SK-N-SH treated with all-trans-retinoic acid at 6 μM for 48 hours (cell line): ENCODE results near the gene C17orf58.
"Not testable (repeated sequence)": the region's sequence is repeated elsewhere in the genome, so short reads cannot be mapped to it uniquely, and the experiment has no call there.

Source experiments
- ATAC-seq: fragments of 200-7000 bp; cut with Tn5 transposase; 3 replicates; pipeline ENCODE4 v1.9.1; 2020; ENCODE audit warnings: mild to moderate bottlenecking, moderate library complexity
- ARNTL ChIP-seq: fragments of 450-650 bp; formaldehyde crosslinking; IDR thresholded peaks from 2 replicates; pipeline ENCODE4 v1.5.0; 2020; ENCODE audit warnings: low read depth, mild to moderate bottlenecking, moderate library complexity, borderline replicate concordance
- BACH2 ChIP-seq: fragments of 250-450 bp; sonication (Bioruptor Pico); IDR thresholded peaks from 2 replicates; pipeline ENCODE4 v1.9.0; 2021; ENCODE audit warnings: mild to moderate bottlenecking, borderline replicate concordance
- CSDC2 ChIP-seq: fragments of 250-450 bp; sonication (Bioruptor Pico); IDR thresholded peaks from 2 replicates; pipeline ENCODE4 v1.5.0; 2020; ENCODE audit warnings: mild to moderate bottlenecking, moderate library complexity
- ESRRG ChIP-seq: fragments of 250-450 bp; sonication (Bioruptor Pico); IDR thresholded peaks from 2 replicates; pipeline ENCODE4 v1.6.1; 2021; ENCODE audit warnings: mild to moderate bottlenecking
- GLIS3 ChIP-seq: fragments of 250-450 bp; sonication (Bioruptor Pico); IDR thresholded peaks from 2 replicates; pipeline ENCODE4 v1.5.0; 2020; ENCODE audit warnings: mild to moderate bottlenecking, moderate library complexity
- ISL1 ChIP-seq: fragments of 250-450 bp; sonication (Bioruptor Pico); IDR thresholded peaks from 2 replicates; pipeline ENCODE4 v2.1.2; 2022; ENCODE audit warnings: mild to moderate bottlenecking, moderate library complexity
- OSR1 ChIP-seq: fragments of 250-450 bp; sonication (Bioruptor Pico); IDR thresholded peaks from 2 replicates; pipeline ENCODE4 v1.8.0; 2022; ENCODE audit warnings: moderate library complexity, mild to moderate bottlenecking, inconsistent platforms
- PPARA ChIP-seq: fragments of 250-450 bp; sonication (Bioruptor Pico); IDR thresholded peaks from 2 replicates; pipeline ENCODE4 v1.5.0; 2020; ENCODE audit warnings: mild to moderate bottlenecking, borderline replicate concordance
- SNAI2 ChIP-seq: fragments of 250-450 bp; sonication (Bioruptor Pico); IDR thresholded peaks from 2 replicates; pipeline ENCODE4 v1.5.0; 2020; ENCODE audit warnings: mild to moderate bottlenecking, moderate library complexity
- TCF4 ChIP-seq: fragments of 250-450 bp; sonication (Bioruptor Pico); IDR thresholded peaks from 2 replicates; pipeline ENCODE4 v1.8.0; 2021; ENCODE audit warnings: mild to moderate bottlenecking, moderate library complexity, borderline replicate concordance
- TOX ChIP-seq: fragments of 250-450 bp; sonication (Bioruptor Pico); IDR thresholded peaks from 2 replicates; pipeline ENCODE4 v1.8.0; 2021; ENCODE audit warnings: mild to moderate bottlenecking, moderate library complexity, borderline replicate concordance
- ZC3H10 ChIP-seq: fragments of 250-450 bp; sonication (Bioruptor Pico); IDR thresholded peaks from 2 replicates; pipeline ENCODE4 v1.5.1; 2021; ENCODE audit warnings: mild to moderate bottlenecking, moderate library complexity
- ZFP3 ChIP-seq: fragments of 250-450 bp; sonication (Bioruptor Pico); IDR thresholded peaks from 2 replicates; pipeline ENCODE4 v1.5.0; 2020; ENCODE audit warnings: mild to moderate bottlenecking, moderate library complexity
- ZFP30 ChIP-seq: fragments of 450-650 bp; formaldehyde crosslinking; IDR thresholded peaks from 2 replicates; pipeline ENCODE4 v1.5.0; 2022; ENCODE audit warnings: mild to moderate bottlenecking, moderate library complexity
- ZNF565 ChIP-seq: fragments of 450-650 bp; formaldehyde crosslinking; conservative IDR thresholded peaks from 2 replicates; pipeline ENCODE4 v1.5.0; 2020; ENCODE audit warnings: low read depth, mild to moderate bottlenecking, moderate library complexity
- ZNF70 ChIP-seq: fragments of 450-650 bp; formaldehyde crosslinking; IDR thresholded peaks from 2 replicates; pipeline ENCODE4 v1.5.0; 2020; ENCODE audit warnings: mild to moderate bottlenecking, moderate library complexity
- ZNF8 ChIP-seq: fragments of 450-650 bp; formaldehyde crosslinking; IDR thresholded peaks from 2 replicates; pipeline ENCODE4 v1.5.0; 2020; ENCODE audit warnings: mild to moderate bottlenecking, moderate library complexity
- TF ChIP-seq, protein P1 (sequence below): fragments of 250-450 bp; sonication (Bioruptor Pico); IDR thresholded peaks from 2 replicates; pipeline ENCODE4 v1.8.0; 2021; ENCODE audit warnings: low read depth, mild to moderate bottlenecking, moderate library complexity, borderline replicate concordance
- TF ChIP-seq, protein P2 (sequence below): fragments of 250-450 bp; sonication (Bioruptor Pico); IDR thresholded peaks from 2 replicates; pipeline ENCODE4 v1.5.1; 2020; ENCODE audit warnings: low read depth, mild to moderate bottlenecking, moderate library complexity
- TF ChIP-seq, protein P3 (sequence below): fragments of 250-450 bp; sonication (Bioruptor Pico); IDR thresholded peaks from 2 replicates; pipeline ENCODE4 v1.5.0; 2020; ENCODE audit warnings: mild to moderate bottlenecking, moderate library complexity
- TF ChIP-seq, protein P4 (sequence below): fragments of 250-450 bp; sonication (Bioruptor Pico); IDR thresholded peaks from 2 replicates; pipeline ENCODE4 v1.8.0; 2020; ENCODE audit warnings: mild to moderate bottlenecking, moderate library complexity, borderline replicate concordance

The C17orf58 gene

DNA sequence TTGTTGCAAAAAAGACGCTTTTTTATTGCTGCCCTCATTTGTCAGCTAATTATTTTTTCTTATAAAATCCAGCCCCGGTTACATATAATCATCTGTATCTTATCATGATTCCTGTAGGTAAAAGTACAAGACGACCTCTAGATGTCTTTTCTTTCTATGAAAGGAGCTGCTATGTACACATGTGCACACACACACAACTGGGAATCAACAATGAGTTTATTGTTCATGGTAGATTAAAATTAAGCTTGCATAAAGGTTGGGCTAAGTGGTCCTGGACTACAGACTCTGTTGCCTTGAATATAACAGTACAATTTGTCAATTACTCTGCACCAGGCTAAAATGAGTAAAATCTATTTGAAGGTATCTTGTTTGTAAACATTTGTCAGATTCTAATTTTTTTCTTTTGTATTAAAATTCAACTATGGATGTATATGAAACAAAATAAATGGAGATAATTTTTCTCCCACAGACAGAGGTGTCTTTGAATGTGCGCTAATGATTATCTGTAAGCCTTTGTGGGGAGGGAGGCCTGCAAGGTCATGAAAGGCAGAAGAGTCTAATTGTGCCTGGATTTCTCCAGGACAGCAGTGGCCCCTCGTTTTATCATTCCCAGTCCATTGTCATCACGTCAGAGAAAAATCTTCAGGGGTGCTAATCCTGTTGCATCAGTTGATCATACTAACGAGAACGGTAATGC lies 13.4 kb downstream of the C17orf58 start (continued):
- TF ChIP-seq, protein P1, sequence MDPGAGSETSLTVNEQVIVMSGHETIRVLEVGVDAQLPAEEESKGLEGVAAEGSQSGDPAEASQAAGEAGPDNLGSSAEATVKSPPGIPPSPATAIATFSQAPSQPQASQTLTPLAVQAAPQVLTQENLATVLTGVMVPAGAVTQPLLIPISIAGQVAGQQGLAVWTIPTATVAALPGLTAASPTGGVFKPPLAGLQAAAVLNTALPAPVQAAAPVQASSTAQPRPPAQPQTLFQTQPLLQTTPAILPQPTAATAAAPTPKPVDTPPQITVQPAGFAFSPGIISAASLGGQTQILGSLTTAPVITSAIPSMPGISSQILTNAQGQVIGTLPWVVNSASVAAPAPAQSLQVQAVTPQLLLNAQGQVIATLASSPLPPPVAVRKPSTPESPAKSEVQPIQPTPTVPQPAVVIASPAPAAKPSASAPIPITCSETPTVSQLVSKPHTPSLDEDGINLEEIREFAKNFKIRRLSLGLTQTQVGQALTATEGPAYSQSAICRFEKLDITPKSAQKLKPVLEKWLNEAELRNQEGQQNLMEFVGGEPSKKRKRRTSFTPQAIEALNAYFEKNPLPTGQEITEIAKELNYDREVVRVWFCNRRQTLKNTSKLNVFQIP (CRISPR knock-in tag) = no peak
- no peak for TF ChIP-seq OSR1 (CRISPR knock-in tag)

DNA sequence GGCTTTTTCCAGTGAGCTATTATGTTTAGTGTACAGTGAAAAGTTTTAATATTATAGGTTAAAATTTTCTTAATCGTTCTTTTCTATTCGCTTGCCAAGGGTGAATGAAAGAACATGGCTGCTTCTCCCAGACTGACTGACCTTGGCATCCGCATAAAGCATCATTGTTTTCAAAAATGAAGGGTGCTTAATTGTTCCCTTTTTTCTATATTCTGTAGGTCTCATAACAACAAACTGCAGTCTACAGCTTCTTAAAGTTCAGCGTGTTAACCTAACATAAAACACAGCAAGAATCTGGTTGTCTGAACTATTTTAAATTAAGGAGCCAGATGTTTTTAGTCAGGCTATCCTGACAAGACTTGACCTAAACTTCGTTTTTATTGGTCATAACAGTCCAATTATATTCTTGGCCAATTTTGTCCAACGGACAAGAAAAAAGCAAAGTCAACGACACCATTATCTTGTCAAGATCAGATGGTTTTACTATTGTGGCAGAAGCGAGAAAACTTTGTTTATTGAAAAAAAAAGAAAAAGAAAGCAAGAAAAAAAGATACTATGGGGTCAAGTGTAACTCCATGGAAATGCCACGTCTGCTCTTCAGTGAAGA lies 14.1 kb downstream of the C17orf58 start:
- ATAC-seq = no peak
- TF ChIP-seq ESRRG (CRISPR knock-in tag) (no peak), SNAI2 (CRISPR knock-in tag) (no peak), BACH2 (no peak), CSDC2 (CRISPR knock-in tag) (no peak), ISL1 (CRISPR knock-in tag) (no peak), ZNF8 (CRISPR knock-in tag) (no peak)
- TF ChIP-seq, protein P2, sequence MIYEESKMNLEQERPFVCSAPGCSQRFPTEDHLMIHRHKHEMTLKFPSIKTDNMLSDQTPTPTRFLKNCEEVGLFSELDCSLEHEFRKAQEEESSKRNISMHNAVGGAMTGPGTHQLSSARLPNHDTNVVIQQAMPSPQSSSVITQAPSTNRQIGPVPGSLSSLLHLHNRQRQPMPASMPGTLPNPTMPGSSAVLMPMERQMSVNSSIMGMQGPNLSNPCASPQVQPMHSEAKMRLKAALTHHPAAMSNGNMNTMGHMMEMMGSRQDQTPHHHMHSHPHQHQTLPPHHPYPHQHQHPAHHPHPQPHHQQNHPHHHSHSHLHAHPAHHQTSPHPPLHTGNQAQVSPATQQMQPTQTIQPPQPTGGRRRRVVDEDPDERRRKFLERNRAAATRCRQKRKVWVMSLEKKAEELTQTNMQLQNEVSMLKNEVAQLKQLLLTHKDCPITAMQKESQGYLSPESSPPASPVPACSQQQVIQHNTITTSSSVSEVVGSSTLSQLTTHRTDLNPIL = no peak

DNA sequence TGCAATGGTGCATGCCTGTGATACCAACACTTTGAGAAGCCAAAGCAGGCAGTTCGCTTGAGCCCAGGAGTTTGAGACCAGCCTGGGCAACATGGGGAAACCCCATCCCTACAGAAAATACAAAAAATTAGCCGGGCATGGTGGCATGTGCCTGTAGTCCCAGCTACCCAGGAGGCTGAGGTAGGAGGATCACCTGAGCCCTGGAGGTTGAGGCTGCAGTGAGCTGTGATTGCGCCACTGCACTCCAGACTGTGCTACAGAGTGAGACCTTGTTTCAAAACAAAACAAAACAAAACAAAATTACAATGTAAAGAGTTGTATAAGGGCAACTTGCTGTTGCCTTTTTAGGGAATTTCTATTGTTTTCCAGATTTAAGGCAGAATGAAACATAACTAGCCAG lies 15.4 kb downstream of the C17orf58 start:
- ATAC-seq = not testable (repeated sequence)

DNA sequence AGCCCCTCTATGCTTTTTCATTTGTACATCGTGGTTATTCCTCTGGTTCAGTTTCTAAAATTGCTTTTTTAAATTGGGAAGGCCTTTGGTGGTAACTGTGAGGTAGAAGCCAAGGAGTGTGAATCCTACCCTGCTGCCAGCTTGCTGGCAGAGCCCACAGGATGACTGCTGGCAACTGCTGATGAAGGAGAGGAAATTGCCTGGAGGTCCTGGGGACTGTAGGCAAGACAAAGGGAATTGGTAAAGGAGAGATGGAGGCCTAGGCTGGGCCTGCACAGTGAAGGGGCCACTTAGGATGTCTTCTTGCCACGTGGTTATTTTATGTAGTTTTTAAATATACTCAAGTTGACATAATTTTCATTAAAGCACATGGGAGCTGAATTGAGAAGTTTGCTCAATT lies 15.8 kb downstream of the C17orf58 start:
- TF ChIP-seq ZFP30 (CRISPR knock-in tag) (no peak), ESRRG (CRISPR knock-in tag) (no peak), ZNF565 (CRISPR knock-in tag) (no peak), TCF4 (CRISPR knock-in tag) (no peak), BACH2 (no peak), PPARA (no peak), ZNF70 (no peak), SNAI2 (CRISPR knock-in tag) (no peak), ZNF8 (CRISPR knock-in tag) (no peak), CSDC2 (CRISPR knock-in tag) (no peak), ZFP3 (CRISPR knock-in tag) (no peak), TOX (CRISPR knock-in tag) (no peak), ZC3H10 (no peak), ISL1 (CRISPR knock-in tag) (no peak), GLIS3 (CRISPR knock-in tag) (no peak), ARNTL (CRISPR knock-in tag) (no peak)
- TF ChIP-seq, protein P3, sequence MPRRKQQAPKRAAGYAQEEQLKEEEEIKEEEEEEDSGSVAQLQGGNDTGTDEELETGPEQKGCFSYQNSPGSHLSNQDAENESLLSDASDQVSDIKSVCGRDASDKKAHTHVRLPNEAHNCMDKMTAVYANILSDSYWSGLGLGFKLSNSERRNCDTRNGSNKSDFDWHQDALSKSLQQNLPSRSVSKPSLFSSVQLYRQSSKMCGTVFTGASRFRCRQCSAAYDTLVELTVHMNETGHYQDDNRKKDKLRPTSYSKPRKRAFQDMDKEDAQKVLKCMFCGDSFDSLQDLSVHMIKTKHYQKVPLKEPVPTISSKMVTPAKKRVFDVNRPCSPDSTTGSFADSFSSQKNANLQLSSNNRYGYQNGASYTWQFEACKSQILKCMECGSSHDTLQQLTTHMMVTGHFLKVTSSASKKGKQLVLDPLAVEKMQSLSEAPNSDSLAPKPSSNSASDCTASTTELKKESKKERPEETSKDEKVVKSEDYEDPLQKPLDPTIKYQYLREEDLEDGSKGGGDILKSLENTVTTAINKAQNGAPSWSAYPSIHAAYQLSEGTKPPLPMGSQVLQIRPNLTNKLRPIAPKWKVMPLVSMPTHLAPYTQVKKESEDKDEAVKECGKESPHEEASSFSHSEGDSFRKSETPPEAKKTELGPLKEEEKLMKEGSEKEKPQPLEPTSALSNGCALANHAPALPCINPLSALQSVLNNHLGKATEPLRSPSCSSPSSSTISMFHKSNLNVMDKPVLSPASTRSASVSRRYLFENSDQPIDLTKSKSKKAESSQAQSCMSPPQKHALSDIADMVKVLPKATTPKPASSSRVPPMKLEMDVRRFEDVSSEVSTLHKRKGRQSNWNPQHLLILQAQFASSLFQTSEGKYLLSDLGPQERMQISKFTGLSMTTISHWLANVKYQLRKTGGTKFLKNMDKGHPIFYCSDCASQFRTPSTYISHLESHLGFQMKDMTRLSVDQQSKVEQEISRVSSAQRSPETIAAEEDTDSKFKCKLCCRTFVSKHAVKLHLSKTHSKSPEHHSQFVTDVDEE (CRISPR knock-in tag) = no peak
- TF ChIP-seq, protein P1 (CRISPR knock-in tag) = no peak
- TF ChIP-seq, protein P4, sequence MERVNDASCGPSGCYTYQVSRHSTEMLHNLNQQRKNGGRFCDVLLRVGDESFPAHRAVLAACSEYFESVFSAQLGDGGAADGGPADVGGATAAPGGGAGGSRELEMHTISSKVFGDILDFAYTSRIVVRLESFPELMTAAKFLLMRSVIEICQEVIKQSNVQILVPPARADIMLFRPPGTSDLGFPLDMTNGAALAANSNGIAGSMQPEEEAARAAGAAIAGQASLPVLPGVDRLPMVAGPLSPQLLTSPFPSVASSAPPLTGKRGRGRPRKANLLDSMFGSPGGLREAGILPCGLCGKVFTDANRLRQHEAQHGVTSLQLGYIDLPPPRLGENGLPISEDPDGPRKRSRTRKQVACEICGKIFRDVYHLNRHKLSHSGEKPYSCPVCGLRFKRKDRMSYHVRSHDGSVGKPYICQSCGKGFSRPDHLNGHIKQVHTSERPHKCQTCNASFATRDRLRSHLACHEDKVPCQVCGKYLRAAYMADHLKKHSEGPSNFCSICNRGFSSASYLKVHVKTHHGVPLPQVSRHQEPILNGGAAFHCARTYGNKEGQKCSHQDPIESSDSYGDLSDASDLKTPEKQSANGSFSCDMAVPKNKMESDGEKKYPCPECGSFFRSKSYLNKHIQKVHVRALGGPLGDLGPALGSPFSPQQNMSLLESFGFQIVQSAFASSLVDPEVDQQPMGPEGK (CRISPR knock-in tag) = no peak
- TF ChIP-seq, protein P2 = no peak
- no peak for ATAC-seq

DNA sequence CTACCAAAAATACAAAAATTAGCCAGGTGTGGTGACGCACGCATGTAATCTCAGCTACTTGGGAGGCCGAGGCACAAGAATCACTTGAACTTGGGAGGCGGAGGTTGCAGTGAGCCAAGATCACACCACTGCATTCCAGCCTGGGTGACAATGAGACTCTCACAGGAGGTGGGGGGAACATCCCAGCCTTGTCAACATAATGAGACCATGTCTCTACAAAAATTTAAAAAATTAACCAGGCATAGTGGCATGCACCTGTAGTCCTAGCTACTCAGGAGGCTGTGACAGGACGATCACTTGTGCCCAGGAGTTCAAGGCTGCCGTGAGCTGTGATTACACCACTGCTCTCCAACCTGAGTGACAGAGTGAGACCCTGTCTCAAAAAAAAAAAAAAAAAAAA lies 20.0 kb downstream of the C17orf58 start:
- ATAC-seq = not testable (repeated sequence)
